MG63 (cell line): ENCODE data around the gene SSRP1. TPM values are rescaled to one million over a fixed set of nuclear protein-coding genes. Genes with fewer than 3 reads are reported as not detected.
"Not testable (repeated sequence)": the region's sequence is repeated elsewhere in the genome, so short reads cannot be mapped to it uniquely, and the experiment has no call there.

Experiments used
- DNase-seq: peaks from one replicate; pipeline ENCODE4 v3.0.0-alpha.2; 2020
- H3K27me3 ChIP-seq: fragments of 250-450 bp; sonication (Bioruptor Pico); 2 replicates; pipeline ENCODE4 v1.5.1; 2020; ENCODE audit warnings: mild to moderate bottlenecking, moderate library complexity
- H3K36me3 ChIP-seq: fragments of 250-450 bp; sonication (Bioruptor Pico); 2 replicates; pipeline ENCODE4 v1.5.1; 2020; ENCODE audit warnings: mild to moderate bottlenecking, moderate library complexity
- H3K4me3 ChIP-seq: fragments of 250-450 bp; sonication (Bioruptor Pico); 2 replicates; pipeline ENCODE4 v1.5.1; 2020; ENCODE audit warnings: mild to moderate bottlenecking, moderate library complexity
- H3K9me3 ChIP-seq: fragments of 250-450 bp; sonication (Bioruptor Pico); 2 replicates; pipeline ENCODE4 v1.5.1; 2020; ENCODE audit warnings: mild to moderate bottlenecking, moderate library complexity
- total RNA-seq: library from RNA; depleted of rRNA; stranded (reverse); fragments of >200 nt; shearing (Covaris generic); gene quantifications from 2 replicates; pipeline ENCODE4 v1.2.3, GENCODE V29; 2014; ENCODE audit warnings: low replicate concordance

Gene SSRP1
- total RNA-seq, 1 experiment from 2014 or later, result 171 TPM

GRCh38 chr11:57361926-57362325 lies 26.2 kb upstream of the SSRP1 start:
- Histone ChIP-seq H3K9me3 (no peaks in the 10 kb centered on the region), H3K36me3 (no peaks in the 10 kb centered on the region), H3K4me3 (no peak overlapping the region), H3K27me3 (no peaks in the 10 kb centered on the region)
- DNase-seq, result no peak

DNA sequence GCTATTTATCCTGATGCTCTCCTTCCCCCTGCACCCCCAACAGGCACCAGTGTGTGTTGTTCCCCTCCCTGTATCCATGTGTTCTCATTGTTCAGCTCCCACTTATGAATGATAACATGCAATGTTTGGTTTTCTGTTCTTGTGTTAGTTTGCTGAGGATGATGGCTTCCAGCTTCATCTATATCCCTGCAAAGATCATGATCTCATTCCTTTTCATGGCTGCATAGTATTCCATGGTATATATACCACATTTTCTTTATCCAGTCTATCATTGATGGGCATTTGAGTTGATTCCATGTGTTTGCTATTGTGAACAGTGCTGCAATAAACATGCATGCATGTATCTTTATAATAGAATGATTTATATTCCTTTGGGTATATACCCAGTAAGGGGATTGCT lies 25.7 kb upstream of the SSRP1 start:
- not testable (repeated sequence) for H3K36me3 ChIP-seq, H3K9me3 ChIP-seq, DNase-seq, H3K27me3 ChIP-seq, H3K4me3 ChIP-seq

DNA sequence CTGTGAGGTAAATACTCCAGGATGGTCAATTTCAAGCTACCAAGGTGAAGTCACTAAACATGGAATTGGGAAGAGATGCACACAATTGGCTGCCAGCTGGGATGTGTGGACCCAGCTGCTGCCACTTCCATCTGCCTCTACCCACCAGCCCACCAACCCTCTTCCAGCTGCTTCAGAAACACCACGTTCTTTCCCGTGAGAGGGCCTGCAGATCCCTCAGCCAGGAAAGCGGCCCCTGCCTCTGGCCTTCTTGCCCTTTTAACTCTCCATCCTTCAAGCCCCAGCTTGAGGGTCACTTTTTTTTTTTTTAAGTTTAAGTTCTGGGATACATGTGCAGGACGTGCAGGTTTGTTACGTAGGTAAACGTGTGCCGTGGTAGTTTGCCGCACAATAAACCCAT lies 25.3 kb upstream of the SSRP1 start:
- no peaks in the 10 kb centered on the region for H3K27me3 ChIP-seq
- no peaks in the 10 kb centered on the region for H3K9me3 ChIP-seq
- no peaks in the 10 kb centered on the region for H3K36me3 ChIP-seq
- H3K4me3 ChIP-seq, result no peak overlapping the region
- no peak for DNase-seq

- H3K36me3 ChIP-seq, result no peaks in the 10 kb centered on the region
- H3K9me3 ChIP-seq, result no peaks in the 10 kb centered on the region
- H3K4me3 ChIP-seq, result no peak overlapping the region
- DNase-seq, result no peak
- no peaks in the 10 kb centered on the region for H3K27me3 ChIP-seq
Measured at GRCh38 chr11:57359896-57360690, 24.4 kb upstream of the SSRP1 start.

DNA sequence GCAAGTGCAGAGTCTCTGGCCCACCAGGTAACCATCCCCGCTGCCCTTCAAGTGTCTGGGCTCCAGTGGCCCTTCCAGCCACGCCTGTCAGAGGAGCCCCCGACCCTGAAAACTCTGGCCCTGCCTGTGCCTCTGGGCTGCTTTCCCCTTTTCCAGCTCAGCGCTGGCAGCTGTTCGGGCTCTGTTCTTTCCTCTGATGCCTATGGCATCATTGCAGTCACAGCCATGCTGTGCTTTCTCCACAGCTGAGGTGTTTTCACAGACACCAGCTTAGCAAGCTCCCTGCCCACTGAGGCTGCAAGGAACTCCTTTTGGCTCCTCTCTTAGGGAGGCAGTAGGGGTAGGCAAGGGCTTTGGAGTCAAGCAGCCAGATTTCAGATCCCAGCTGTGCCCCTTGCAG lies 23.7 kb upstream of the SSRP1 start:
- DNase-seq, result no peak
- H3K4me3 ChIP-seq, result no peak overlapping the region
- no peaks in the 10 kb centered on the region for H3K36me3 ChIP-seq
- no peaks in the 10 kb centered on the region for H3K9me3 ChIP-seq
- no peaks in the 10 kb centered on the region for H3K27me3 ChIP-seq

- no peak for DNase-seq
- Histone ChIP-seq H3K9me3 (no peaks in the 10 kb centered on the region), H3K4me3 (no peak overlapping the region), H3K36me3 (no peaks in the 10 kb centered on the region), H3K27me3 (no peaks in the 10 kb centered on the region)
Measured at GRCh38 chr11:57358991-57359390, 23.3 kb upstream of the SSRP1 start.

DNA sequence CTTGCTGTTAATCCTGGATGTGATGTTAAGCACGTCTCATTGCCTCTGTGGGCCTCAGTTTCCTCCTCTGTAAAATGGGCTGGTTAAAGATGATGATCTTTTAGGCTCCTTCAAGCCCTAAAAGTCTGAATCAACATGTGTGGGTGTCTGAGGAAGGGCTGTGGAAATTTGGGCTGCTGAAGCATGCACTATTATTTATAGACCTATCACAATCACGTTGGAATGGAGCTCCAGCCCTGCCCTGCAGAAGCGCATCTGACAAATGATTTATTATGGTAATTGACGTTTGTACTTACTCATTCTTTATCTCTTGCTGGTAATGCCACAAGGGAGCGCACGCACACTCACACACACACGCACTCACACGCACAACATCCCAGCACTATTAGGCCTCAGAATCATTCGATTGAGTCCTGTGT lies 22.9 kb upstream of the SSRP1 start:
- no peaks in the 10 kb centered on the region for H3K36me3 ChIP-seq
- no peak for DNase-seq
- H3K9me3 ChIP-seq, result no peaks in the 10 kb centered on the region
- no peaks in the 10 kb centered on the region for H3K27me3 ChIP-seq
- no peak overlapping the region for H3K4me3 ChIP-seq

- Histone ChIP-seq H3K9me3 (no peaks in the 10 kb centered on the region), H3K36me3 (no peaks in the 10 kb centered on the region), H3K4me3 (no peak overlapping the region), H3K27me3 (no peaks in the 10 kb centered on the region)
- no peak for DNase-seq
Measured at GRCh38 chr11:57357856-57358255, 22.2 kb upstream of the SSRP1 start.

DNA sequence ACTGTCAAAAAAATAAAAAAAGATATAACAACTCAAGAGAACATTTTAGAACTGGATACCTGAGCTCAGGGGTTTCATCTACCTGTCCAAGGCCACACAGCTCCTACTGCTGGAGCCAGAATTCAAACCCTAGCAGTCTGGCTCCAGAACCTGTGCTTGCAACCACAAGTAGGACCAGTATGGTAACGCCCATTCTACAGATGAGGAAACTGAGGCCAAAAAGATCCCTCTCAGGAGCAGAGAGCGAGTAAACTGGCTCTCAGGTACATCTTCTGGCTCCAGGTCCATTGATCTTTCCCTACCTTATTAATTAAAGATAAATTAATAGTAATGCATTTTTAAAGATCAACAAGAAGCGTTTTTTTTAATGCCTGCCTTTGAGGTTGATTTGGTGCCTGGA lies 21.6 kb upstream of the SSRP1 start:
- H3K4me3 ChIP-seq, result no peak overlapping the region
- no peaks in the 10 kb centered on the region for H3K36me3 ChIP-seq
- H3K9me3 ChIP-seq, result no peaks in the 10 kb centered on the region
- H3K27me3 ChIP-seq, result no peaks in the 10 kb centered on the region
- no peak for DNase-seq

GRCh38 chr11:57356268-57356667 lies 20.6 kb upstream of the SSRP1 start:
- H3K4me3 ChIP-seq, result no peak overlapping the region
- no peaks in the 10 kb centered on the region for H3K36me3 ChIP-seq
- no peak for DNase-seq
- H3K9me3 ChIP-seq, result peaks cover 1% of the 10 kb centered on the region; the same call in 1 of the 2 replicates
- no peaks in the 10 kb centered on the region for H3K27me3 ChIP-seq

DNA sequence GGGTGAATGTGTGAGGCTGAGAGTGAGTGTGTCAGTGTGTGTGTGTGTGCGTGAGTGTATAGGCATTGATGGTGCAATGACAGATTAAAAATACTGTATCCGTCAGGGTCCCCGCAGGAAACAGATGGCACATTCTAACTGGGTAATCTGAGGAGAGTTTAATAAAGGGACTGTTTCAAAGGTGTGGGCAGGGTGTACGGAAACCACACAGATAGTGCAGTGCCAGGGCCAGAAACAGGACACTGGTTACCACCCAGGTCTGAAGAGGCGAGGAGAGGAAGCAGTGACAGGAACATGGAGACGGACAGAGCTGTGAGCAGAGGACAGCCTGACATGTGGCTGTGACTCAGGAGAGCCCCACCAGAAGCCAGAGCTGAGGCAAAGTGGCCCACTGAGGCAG lies 19.0 kb upstream of the SSRP1 start:
- no peak for DNase-seq

DNA sequence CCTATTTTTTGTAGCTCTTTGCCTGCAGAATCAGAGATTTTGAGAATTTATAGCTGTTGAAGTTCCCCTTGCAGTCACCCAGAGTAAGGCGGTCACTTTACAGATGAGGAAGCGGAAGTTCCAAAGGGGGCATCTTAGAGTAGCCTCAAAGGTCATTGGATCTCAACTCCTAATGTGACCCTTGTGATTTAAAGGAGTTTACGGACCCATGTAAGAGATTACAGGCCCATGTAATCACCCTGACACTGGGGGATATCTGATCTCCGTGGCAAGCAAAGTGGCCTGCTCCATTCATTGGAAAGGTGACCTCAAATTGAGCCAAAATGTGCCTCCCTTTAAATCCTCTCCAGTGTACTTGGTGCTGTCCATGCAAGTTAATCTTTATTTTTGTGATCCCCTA lies 18.2 kb upstream of the SSRP1 start:
- no peaks in the 10 kb centered on the region for H3K36me3 ChIP-seq
- no peak overlapping the region for H3K4me3 ChIP-seq
- H3K27me3 ChIP-seq, result no peaks in the 10 kb centered on the region
- peaks cover 1% of the 10 kb centered on the region; the same call in 1 of the 2 replicates for H3K9me3 ChIP-seq
- DNase-seq, result no peak

More for the DNA sequence above, 19.0 kb upstream of the SSRP1 start:
- Histone ChIP-seq H3K9me3 (peaks cover 1% of the 10 kb centered on the region; the same call in 1 of the 2 replicates), H3K27me3 (no peaks in the 10 kb centered on the region), H3K4me3 (no peak overlapping the region), H3K36me3 (no peaks in the 10 kb centered on the region)

GRCh38 chr11:57353446-57353845 lies 17.8 kb upstream of the SSRP1 start:
- peaks cover 1% of the 10 kb centered on the region; the same call in 1 of the 2 replicates for H3K9me3 ChIP-seq

GRCh38 chr11:57353036-57353435 lies 17.3 kb upstream of the SSRP1 start:
- Histone ChIP-seq H3K9me3 (peaks cover 1% of the 10 kb centered on the region; the same call in 1 of the 2 replicates), H3K4me3 (no peak overlapping the region), H3K36me3 (no peaks in the 10 kb centered on the region), H3K27me3 (no peaks in the 10 kb centered on the region)
- DNase-seq, result no peak

More at GRCh38 chr11:57353446-57353845, 17.8 kb upstream of the SSRP1 start:
- no peaks in the 10 kb centered on the region for H3K27me3 ChIP-seq
- no peak for DNase-seq
- no peaks in the 10 kb centered on the region for H3K36me3 ChIP-seq
- H3K4me3 ChIP-seq, result no peak overlapping the region

DNA sequence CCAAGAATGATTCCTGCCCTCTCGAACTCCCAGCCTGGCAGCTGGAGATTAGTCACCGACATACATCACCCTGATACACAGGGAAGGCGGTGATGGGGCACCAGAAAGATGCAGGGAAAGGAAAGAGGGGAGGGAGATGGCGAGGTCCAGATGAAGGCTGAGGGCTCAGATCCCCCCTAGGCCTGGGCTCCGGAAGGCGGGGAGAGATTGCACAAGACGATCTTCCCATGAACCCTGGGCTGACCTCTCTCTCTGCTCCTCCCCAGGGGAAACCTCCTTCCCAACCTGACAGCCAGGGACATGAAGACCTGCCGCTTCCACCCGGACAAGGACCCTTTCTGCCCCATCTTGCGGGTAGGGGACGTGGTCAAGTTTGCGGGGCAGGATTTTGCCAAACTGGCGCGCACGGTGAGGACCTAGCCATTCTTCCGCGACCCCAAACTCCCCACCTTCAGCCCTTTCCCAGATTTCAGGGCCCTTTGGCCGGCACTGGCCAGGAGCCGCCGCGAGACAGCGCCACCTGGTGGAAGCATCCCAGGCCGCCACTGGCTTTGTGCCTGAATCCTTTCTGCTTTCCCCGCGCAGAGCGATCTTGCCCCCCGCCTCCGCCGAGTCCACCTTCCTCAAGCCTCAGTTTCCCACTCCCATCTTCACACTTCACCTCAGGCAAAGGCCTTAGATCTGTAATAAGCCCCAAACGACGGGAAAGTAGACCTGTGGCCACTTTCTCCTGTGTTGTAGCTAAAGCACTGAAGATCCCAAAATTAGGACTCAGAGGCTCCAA lies 14.0 kb upstream of the SSRP1 start:
- Histone ChIP-seq H3K9me3 (peaks cover 1% of the 10 kb centered on the region; the same call in 1 of the 2 replicates), H3K36me3 (no peaks in the 10 kb centered on the region), H3K4me3 (no peak overlapping the region), H3K27me3 (no peaks in the 10 kb centered on the region)
- DNase-seq, result peak; percentile 28

GRCh38 chr11:57348636-57349313 lies 13.1 kb upstream of the SSRP1 start:
- no peak for DNase-seq
- Histone ChIP-seq H3K4me3 (no peak overlapping the region), H3K27me3 (no peaks in the 10 kb centered on the region), H3K9me3 (peaks cover 1% of the 10 kb centered on the region; the same call in 1 of the 2 replicates), H3K36me3 (no peaks in the 10 kb centered on the region)

- Histone ChIP-seq H3K4me3 (no peak overlapping the region), H3K9me3 (peaks cover 1% of the 10 kb centered on the region; the same call in 1 of the 2 replicates), H3K36me3 (no peaks in the 10 kb centered on the region), H3K27me3 (no peaks in the 10 kb centered on the region)
- DNase-seq, result no peak
Measured at GRCh38 chr11:57348052-57348451, 12.4 kb upstream of the SSRP1 start.
